GM12878 (cell line): ENCODE measurements around the gene ETS1. TPM values are rescaled to one million over a fixed set of nuclear protein-coding genes. Genes with fewer than 3 reads are reported as not detected.

ENCODE experiments used
- BHLHE40 ChIP-seq, 2 experiments: fragments of 450-650 bp in 1 of 2; IDR thresholded peaks; 2 replicates each; pipeline ENCODE4 v1.6.1; 2011 to 2017; ENCODE audit warnings: low read depth in 2 of 2, borderline replicate concordance in 1 of 2, improper control_type of control experiment in 1 of 2, low read length in 1 of 2, mild to moderate bottlenecking in 1 of 2
- BMI1 ChIP-seq: fragments of 450-650 bp; IDR thresholded peaks from 2 replicates; pipeline ENCODE4 v1.6.1; 2016; ENCODE audit warnings: mild to moderate bottlenecking, moderate library complexity, borderline replicate concordance
- CEBPB ChIP-seq, 2 experiments: fragments of 150-350 bp in 1 of 2; IDR thresholded peaks; 2 replicates each; pipeline ENCODE4 v1.6.1; 2012 to 2014; ENCODE audit warnings: low read depth in 2 of 2, low read length in 2 of 2, borderline replicate concordance in 1 of 2, inconsistent platforms in 1 of 2
- CHD2 ChIP-seq: IDR thresholded peaks from 2 replicates; pipeline ENCODE4 v1.6.1; 2011; ENCODE audit warnings: low read depth, low read length, improper control_type of control experiment, borderline replicate concordance
- FOXK2 ChIP-seq: fragments of 450-650 bp; IDR thresholded peaks from 2 replicates; pipeline ENCODE4 v1.6.1; 2017; ENCODE audit warnings: mild to moderate bottlenecking, moderate library complexity
- MXI1 ChIP-seq: fragments of 150-350 bp; IDR thresholded peaks from 2 replicates; pipeline ENCODE4 v1.6.1; 2011; ENCODE audit warnings: low read depth, mild to moderate bottlenecking, inconsistent platforms, low read length, improper control_type of control experiment
- PBX3 ChIP-seq: IDR thresholded peaks from 2 replicates; pipeline ENCODE4 v1.6.1; 2011; ENCODE audit warnings: mild to moderate bottlenecking, low read depth, low read length, moderate library complexity; ENCODE audit not compliant: insufficient replicate concordance
- RUNX3 ChIP-seq: IDR thresholded peaks from 2 replicates; pipeline ENCODE4 v1.6.1; 2012; ENCODE audit warnings: low read length, inconsistent platforms
- SMARCA5 ChIP-seq: fragments of 450-650 bp; IDR thresholded peaks from 2 replicates; pipeline ENCODE4 v1.6.1; 2017; ENCODE audit warnings: mild to moderate bottlenecking
- SREBF2 ChIP-seq: IDR thresholded peaks from 2 replicates; pipeline ENCODE4 v1.6.1; 2012; ENCODE audit warnings: mild to moderate bottlenecking, low read length
- TCF7 ChIP-seq: IDR thresholded peaks from 2 replicates; pipeline ENCODE4 v1.6.1; 2014; ENCODE audit warnings: antibody characterized with exemption, borderline replicate concordance
- USF2 ChIP-seq: IDR thresholded peaks from 2 replicates; pipeline ENCODE4 v1.6.1; 2011; ENCODE audit warnings: low read depth, low read length, improper control_type of control experiment, borderline replicate concordance
- ZBTB33 ChIP-seq: fragments of 450-650 bp; IDR thresholded peaks from 2 replicates; pipeline ENCODE4 v1.6.1; 2017; ENCODE audit warnings: mild to moderate bottlenecking
- ZNF384 ChIP-seq: IDR thresholded peaks from 2 replicates; pipeline ENCODE4 v1.6.1; 2012; ENCODE audit warnings: low read depth, mild to moderate bottlenecking, low read length, improper control_type of control experiment, borderline replicate concordance
- polyA plus RNA-seq, 11 experiments: library from polyadenylated mRNA; depleted of rRNA in 4 of 11; unstranded in 6 of 11; stranded (reverse) in 5 of 11; fragments of >200 nt; fragmentation: Nextera tagmentation in 4 of 11; fragmentation: Illumina TruSeq in 1 of 11; extraction: Ambion mirVana in 4 of 11; extraction: Trizol in 1 of 11; gene quantifications; 1 replicate in 1 of 11; 2 replicates in 10 of 11; pipeline versions ENCODE4 v1.2.1 to v1.2.3, GENCODE V29; 2011 to 2016; ENCODE audit warnings: inconsistent platforms in 2 of 11, missing spikeins in 2 of 11, low read depth in 1 of 11
- total RNA-seq, 4 experiments: library from RNA; depleted of rRNA in 3 of 4; stranded (reverse); fragments of >200 nt in 3 of 4; fragmentation: Illumina TruSeq in 1 of 4; extraction: Trizol in 1 of 4; gene quantifications; 2 replicates each; pipeline versions ENCODE4 v1.2.1 to v1.2.3, GENCODE V29; 2013 to 2021

Gene ETS1
- total and polyA plus RNA-seq, 10 of the 15 experiments (the other 5 are each of a cell fraction or from before 2014, with no cell fraction given): 12.5 to 112 (median 55.5) TPM

- TF ChIP-seq BMI1: no peak
- TF ChIP-seq PBX3: no peak
- TF ChIP-seq CEBPB (IDR thresholded peaks at IDR 0.05; ENCODE audit: borderline replicate concordance in 1 of 2, low read depth in 2 of 2, low read length in 2 of 2): no peak
- no peak for TF ChIP-seq MXI1
- no peak for TF ChIP-seq SMARCA5
- TF ChIP-seq USF2: no peak
- TF ChIP-seq RUNX3: peak; percentile 51; the same call in 1 of the 2 replicates
- no peak for TF ChIP-seq CHD2
- TF ChIP-seq BHLHE40 (IDR thresholded peaks at IDR 0.05; ENCODE audit: borderline replicate concordance in 1 of 2, low read depth in 2 of 2, low read length in 1 of 2): no peak
- no peak for TF ChIP-seq SREBF2
- peak; percentile 94 for TF ChIP-seq ZNF384
- TF ChIP-seq FOXK2: no peak
- TF ChIP-seq ZBTB33: no peak
- no peak for TF ChIP-seq TCF7
- TF ChIP-seq, all 136 proteins: peak for 9
Measured at GRCh38 chr11:128525411-128526243, 61.7 kb downstream of the ETS1 start (continued).
